22Rv1 (cell line): ENCODE measurements around the gene NPAT.

Source experiments
- CTCF ChIP-seq: fragments of 450-650 bp; IDR thresholded peaks from 2 replicates; pipeline ENCODE4 v1.5.1; 2017; ENCODE audit warnings: mild to moderate bottlenecking
- ZFX ChIP-seq: fragments of 450-650 bp; IDR thresholded peaks from 2 replicates; pipeline ENCODE4 v1.6.1; 2017; ENCODE audit warnings: antibody characterized with exemption, borderline replicate concordance

- TF ChIP-seq CTCF: no peak
- no peak for TF ChIP-seq ZFX
Observed at GRCh38 chr11:108204376-108204775, 18.1 kb downstream of the NPAT start.
